Globus pallidus (tissue), 1 donor: Measurements from ENCODE around the gene ADGRD1.
A peak's percentile ranks its signal among the peaks of the same experiment; 100 is the strongest.
"Not testable (repeated sequence)": the region's sequence is repeated elsewhere in the genome, so short reads cannot be mapped to it uniquely, and the experiment has no call there.

Experiments used
- DNase-seq: peaks from one replicate; pipeline ENCODE4 v3.0.0-alpha.2; 2015; ENCODE audit warnings: low spot score

The ADGRD1 gene

GRCh38 chr12:131121705-131122405, 168.1 kb downstream of the ADGRD1 start:
- DNase-seq = no peak

DNA sequence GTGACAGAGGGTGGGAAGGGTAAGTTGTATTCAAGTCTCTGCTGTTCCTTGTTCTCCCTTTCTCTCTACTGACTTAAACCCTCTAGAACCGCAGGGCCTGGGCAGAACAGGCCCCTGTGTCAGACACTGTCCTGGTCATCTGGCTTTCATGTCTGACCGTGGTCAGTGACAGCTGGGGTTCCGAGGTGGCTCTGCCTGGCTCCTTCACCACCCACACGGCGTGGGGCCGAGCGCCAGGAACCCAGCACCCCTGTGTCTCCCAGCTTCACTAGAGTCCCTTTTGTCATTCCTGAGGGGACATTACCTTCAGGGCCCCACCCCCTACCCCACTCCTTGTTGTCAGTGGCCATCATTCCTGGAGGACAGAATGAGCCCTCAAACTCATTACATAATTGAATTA, 168.9 kb downstream of the ADGRD1 start:
- DNase-seq = no peak

DNA sequence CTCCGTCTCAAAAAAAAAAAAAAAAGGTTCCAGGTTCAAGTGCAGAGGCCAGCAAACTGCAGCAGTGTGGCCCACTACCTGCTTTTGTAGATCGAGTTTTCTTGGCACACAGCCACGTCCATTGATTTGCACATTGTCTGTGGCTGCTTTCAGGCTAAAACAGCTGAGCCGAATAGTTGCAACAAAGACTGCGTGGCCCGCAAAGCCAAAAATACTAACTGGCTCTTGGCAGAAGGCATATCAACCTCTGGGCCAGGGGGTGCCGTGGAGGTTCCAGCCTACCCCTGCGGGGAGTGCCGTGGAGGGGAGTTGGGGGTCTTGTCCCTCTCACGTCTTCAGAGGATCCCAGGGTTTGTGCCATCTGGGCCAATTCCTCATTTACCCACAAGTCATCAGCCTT, 170.1 kb downstream of the ADGRD1 start:
- no peak for DNase-seq

DNA sequence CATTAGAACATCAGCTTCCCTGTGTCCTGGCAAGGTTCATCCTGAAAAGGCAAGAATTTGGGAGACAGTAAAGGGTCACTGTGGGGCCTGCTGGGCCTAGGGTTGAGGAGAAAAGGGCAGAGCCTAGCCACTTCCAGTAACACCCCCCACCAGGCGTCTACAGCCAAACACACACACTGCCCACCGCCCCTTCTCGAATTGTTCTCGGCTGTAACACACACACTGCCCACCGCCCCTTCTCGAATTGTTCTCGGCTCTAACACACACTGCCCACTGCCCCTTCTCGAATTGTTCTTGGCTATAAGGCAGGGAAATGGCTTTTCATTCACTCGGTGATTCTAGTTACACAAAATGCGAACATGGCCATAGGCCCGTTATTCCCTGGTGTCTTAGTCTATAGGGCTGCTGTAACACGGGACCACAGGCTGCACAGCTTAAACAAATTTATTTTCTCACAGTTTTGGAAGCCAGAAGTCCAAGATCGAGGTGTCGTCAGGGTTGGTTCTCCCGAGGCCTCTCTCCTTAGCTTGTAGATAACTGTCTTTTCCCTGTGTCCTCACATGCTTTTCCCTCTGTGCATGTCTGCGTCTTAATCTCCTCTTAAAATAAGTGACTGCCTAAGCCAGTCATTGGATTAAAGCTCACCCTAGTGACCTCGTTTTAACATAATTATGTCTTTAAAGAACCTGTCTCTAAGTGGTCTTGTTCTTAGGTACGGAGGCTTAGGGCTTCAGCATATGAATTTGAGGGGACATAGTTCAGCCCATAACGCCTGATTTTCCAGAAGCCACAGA, 171.0 kb downstream of the ADGRD1 start:
- DNase-seq = no peak

DNA sequence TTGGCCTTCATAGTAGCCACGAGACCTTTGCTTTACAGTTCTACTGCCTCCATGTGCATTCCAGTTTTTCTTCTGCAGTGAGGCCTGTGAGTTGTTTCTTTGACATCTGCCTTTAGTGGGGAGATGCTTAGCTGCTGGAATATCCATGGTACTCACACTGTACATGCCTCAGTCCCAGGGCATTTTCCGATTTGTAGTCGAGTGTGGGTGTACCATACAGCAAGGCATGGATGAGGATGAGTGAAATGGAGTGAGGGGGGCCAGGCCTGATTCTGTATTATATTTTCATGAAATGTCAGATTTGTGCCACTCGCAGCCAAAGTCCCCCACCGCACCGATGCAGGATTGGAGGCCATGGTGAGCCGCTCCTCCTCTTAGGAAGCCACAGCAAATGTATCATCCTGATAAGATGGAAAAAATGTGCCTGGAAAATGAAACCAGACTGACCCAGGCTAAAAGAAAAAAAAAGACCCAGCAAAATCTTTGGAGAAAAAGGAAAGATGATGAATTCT, 173.0 kb downstream of the ADGRD1 start:
- DNase-seq = no peak

- no peak for DNase-seq
Observed at GRCh38 chr12:131128556-131128955, 174.8 kb downstream of the ADGRD1 start.

DNA sequence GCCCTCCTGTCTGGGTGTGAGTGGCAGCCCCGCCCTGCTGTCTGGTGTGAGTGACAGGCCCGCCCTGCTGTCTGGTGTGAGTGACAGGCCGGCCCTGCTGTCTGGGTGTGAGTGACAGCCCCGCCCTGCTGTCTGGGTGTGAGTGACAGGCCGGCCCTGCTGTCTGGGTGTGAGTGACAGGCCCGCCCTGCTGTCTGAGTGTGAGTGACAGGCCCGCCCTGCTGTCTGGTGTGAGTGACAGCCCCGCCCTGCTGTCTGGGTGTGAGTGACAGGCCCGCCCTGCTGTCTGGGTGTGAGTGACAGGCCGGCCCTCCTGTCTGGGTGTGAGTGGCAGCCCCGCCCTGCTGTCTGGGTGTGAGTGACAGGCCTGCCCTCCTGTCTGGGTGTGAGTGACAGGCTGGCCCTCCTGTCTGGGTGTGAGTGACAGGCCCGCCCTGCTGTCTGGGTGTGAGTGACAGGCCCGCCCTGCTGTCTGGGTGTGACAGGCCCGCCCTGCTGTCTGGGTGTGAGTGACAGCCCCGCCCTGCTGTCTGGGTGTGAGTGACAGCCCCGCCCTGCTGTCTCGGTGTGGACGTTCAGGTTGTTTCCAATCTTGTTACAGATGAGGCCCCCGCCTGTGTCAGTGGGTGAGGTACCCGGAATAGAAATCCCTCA, 175.4 kb downstream of the ADGRD1 start:
- DNase-seq = not testable (repeated sequence)

DNA sequence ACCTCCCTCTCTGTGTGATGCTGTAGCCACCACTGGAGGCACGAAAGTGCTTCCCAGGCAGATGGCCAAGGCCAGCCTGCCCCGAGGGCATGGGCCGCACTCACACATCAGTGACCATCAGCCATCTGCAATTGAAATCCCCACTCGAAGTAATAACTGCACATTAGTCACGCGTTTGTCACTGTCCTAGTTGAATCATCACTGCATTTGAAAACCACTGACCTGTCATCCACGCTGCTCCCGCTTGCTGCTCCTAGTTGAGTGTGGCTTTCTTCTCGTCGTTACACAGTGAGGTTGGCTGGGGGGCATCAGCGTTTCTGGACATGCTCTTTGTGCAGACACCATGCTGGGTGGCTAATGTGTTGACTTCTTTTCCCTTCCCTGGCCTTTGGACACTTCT, 176.1 kb downstream of the ADGRD1 start:
- no peak for DNase-seq

GRCh38 chr12:131130311-131130911, 176.7 kb downstream of the ADGRD1 start:
- no peak for DNase-seq

GRCh38 chr12:131131077-131131807, 177.5 kb downstream of the ADGRD1 start:
- DNase-seq = no peak

DNA sequence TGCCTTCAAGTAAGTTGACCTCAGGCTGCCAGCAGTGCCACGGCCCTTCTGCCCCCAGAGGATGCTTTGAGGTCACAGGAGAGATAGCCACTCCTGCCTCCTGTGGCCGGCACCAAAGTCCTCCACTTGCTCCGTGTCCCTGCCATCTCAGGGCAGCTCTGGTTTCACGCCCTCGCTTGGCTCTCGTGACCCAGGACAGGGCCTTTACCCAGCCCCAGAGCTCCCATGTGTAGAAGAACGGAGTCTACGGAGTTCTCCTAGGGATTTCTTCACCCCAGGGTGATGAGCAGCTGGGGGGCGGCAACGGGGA, 178.1 kb downstream of the ADGRD1 start:
- no peak for DNase-seq

DNA sequence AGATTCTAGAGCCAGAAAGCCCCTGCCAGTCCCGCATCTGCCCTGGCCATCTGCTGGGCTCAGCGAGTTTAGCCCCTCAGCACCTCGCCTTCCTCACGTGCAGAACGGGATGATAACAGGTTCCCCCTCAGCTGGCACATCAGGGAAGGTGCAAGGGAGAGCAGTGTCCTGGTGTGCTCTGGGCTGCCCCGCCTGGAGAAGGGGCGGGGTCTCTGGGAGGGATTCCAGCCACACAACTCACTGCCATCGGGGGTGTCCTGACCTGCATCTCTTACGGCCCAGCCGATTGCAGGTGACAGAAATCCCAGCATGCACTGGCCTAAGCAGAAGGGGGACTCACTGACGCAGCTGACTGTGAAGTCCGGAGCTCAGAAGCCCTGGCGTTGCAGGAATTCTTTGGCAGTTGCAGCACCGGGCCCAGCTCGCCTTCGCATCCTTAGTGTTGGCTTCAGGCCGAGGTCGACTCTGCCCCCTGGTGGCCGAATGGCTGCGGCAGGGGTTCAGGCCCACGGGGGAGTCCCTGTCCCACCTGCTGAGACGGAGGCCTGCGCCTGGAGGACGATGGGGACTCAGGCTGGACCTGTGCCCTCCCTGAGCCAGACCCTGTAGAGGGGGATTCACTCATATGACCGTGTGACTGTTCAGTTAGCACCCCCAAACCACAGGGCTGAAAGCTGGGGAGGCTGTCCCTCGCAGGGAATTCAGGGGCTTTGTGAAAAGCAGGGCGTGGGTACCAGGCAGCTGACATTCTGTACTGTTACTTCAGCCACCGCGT, 178.6 kb downstream of the ADGRD1 start:
- DNase-seq = peak; percentile 19

- DNase-seq = no peak
Observed at GRCh38 chr12:131133015-131133905, 179.6 kb downstream of the ADGRD1 start.

DNA sequence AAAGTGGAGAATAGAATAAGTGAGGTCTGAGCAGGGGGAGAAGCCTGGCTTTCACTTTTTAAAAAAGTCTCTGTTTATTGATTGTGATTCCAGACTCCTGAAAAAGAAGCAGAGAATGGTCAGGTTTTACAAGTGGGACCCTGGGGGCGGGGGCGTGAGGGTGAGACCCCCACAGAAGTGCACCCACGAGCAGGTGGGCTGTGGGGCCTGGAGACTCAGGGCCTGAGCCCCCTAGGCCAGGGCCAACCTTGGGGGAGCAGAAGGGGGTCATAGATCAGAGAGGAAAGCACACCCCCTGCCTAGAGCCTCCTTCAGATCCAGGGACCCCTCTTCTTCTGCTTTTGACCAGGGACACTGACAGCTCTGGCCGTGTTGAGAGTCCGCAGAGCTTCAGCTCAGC, 180.3 kb downstream of the ADGRD1 start:
- DNase-seq = no peak

- no peak for DNase-seq
Observed at GRCh38 chr12:131134523-131135310, 181.0 kb downstream of the ADGRD1 start.

GRCh38 chr12:131135311-131135785, 181.6 kb downstream of the ADGRD1 start:
- DNase-seq = no peak

DNA sequence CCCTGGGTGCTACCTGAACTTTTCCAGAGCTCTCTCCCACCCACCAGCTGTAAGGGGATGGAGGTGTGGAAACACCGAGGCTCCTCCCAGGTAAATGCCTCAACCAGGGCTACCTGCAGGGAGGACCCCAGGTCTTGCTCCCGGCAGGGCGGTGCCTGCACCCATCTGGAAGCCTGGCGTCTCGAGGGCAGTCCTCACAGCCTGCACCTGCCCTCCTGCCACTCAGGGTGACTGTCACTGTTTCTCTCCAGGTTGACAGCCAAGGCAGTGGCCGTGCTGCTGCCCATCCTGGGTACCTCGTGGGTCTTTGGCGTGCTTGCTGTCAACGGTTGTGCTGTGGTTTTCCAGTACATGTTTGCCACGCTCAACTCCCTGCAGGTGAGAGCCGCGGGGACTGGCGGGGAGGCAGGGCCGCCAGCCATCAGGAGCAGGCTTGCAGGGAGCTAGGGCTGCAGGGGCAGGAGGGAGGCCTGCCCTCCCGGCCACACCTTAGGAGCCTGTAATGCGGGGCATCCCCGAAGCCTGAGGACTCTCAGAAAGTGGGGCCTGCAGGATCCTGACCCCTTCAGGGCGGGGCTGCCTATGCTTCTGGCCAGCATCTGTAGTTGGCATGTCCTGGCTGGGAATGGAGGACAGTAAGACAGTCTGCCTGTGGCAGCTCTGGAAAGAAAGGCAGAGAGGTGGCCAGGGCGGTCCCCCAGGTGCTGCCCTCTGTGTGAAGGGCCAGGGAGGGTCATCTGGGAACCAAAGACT, 182.3 kb downstream of the ADGRD1 start:
- no peak for DNase-seq

DNA sequence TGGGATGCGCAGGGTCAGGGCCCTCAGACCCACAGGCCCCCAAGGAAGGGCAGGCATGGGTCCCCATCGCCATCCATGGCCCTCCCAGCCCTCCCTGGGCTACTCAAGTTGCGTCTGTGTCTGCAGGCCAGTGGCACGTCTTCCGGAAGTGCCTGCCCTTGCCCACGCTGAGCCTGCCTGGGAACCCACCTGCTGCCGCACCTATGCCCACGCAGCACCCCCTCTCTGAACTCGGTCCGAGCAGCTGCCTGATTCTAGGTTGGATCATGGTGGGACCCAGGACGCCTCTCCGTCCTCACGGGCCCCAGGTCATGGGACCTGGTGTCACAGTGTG, 182.8 kb downstream of the ADGRD1 start:
- no peak for DNase-seq
